NCI-H1105 treated with DMSO at 0.1 percent for 48 hours (cell line): Measurements from ENCODE around the gene SIAH2.
"Not testable (repeated sequence)": the region's sequence is repeated elsewhere in the genome, so short reads cannot be mapped to it uniquely, and the experiment has no call there.

Source experiments
- DNase-seq: peaks from one replicate; lab custom pipeline; 2025; lab: John Stamatoyannopoulos, UW

SIAH2 gene, protein sequence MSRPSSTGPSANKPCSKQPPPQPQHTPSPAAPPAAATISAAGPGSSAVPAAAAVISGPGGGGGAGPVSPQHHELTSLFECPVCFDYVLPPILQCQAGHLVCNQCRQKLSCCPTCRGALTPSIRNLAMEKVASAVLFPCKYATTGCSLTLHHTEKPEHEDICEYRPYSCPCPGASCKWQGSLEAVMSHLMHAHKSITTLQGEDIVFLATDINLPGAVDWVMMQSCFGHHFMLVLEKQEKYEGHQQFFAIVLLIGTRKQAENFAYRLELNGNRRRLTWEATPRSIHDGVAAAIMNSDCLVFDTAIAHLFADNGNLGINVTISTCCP

DNA sequence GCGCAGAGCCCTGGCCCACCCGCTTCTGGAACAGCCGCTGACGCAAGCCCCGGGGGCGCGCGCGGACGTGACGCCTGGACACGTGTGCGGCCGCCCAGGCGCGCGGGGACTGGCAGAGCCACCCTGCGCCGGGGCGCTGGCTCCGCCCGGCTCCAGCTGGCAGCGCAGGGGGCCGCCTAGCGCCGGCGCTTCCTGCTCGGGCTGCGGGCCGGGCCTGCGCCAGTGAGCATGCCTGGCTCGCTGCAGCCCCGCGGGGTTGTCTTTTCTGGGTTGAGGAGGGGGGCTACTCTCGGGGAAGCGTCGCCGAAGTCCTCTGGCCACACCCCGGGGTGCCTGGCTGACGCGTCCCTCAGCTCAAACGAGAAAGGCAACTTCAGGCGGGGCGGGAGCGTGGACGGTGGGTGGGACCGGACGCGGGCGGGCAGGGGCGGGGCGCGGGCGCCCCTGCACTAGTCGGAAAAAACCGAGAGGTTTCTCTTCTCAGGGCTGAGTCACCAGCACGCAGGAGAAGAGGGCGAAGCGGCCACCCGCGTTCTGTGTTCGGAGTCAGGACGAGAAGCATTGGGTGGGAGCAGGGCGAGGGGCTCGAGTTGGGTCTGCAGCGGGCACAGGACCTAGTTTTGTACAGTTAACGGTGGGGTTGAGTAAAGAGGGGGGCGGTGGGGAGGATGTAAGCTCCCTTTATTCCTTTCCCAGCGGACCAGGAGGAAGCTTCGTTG lies at the start of gene SIAH2:
SIAH2 (minus strand) TSS at position 48 of the 719 bp plus-strand sequence. CDS start 320 bp downstream, outside the sequence.
- peak; percentile 96 for DNase-seq

DNA sequence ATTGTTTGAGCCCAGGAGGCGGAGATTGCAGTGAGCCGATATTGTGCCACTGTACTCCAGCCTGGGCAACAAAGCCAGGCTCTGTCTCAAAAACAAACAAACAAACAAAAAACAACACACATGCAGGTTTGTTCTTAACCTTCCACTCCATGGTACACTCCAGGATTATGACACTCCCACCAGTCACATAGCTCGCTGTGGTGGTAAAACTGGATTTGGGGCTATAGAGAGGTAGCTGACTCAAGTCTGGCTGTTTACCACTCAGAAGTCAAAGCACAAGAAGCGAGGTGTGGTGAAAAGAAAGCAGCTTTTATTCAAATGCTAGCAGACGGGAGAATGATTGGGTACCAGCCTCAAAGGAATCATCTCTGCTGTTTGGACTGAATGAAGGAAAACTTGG lies 49.0 kb upstream of the SIAH2 start:
- no peak for DNase-seq

DNA sequence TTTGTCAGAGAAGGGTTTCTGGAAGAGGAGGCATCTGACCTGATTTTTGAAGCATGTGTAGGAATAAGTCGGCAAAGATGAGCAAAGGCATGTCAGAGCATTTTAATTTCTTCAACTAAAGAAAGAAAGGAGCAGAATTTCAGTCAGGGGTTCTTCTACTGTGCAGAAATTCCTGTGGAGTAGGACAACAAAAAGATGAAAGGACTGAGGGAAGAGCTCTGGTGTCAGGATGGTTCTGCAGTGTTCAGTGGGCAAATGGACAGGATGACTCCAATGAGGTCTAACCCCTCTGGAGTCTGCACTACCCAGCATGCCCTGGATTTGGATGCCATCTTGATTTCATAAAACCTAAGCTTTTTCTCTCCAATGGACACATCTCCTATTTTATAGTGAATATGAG lies 47.7 kb upstream of the SIAH2 start:
- no peak for DNase-seq

DNA sequence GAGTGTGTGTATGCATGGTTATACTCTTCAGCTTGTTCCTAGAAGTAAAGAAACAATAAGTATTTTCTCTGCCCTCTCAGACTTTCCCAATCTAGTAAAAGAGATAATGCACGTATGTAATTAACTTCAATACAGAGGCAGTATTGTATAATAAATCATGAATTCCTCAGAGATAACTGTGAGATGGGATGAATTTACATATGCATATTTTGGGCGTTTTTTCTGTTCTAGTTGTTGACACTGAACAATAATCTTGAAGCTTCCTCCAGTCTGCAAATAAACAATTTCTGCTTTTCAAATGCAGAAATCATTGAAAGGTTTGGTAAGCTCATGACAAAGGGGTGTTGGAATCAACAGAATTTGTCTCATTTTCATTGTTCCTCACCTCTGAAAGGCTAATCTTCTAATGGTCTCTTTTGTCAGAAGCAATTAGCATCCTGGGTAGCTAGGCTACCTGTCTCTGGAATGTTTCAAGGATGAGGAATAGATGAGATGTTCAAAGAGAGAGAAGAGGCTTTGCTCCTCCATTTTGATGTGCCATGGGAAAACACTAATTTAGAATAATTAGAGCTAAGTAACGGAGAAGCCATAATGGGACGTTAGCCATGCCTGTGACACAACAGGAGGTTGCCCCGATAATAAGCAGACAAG lies 43.3 kb upstream of the SIAH2 start:
- DNase-seq, result no peak

DNA sequence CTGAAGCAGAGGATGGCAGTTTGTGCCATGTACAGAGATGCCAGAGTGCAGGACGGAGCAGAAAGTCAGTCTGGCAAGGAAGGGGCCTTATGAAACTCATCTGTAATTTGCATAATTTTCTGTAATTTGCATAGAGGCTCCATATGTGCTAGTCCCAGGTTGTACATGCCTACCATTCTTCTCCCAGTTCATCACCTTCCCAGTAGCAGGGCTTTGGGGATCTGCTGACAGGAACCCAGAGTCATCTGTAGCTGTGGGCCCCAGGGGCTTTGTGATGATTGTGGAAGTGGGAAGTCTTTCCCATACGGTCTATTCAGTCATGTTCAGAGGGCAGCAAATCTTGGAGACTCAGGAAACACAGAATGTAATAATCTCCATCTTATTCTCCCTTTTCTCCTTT lies 42.4 kb upstream of the SIAH2 start:
- DNase-seq, result no peak

DNA sequence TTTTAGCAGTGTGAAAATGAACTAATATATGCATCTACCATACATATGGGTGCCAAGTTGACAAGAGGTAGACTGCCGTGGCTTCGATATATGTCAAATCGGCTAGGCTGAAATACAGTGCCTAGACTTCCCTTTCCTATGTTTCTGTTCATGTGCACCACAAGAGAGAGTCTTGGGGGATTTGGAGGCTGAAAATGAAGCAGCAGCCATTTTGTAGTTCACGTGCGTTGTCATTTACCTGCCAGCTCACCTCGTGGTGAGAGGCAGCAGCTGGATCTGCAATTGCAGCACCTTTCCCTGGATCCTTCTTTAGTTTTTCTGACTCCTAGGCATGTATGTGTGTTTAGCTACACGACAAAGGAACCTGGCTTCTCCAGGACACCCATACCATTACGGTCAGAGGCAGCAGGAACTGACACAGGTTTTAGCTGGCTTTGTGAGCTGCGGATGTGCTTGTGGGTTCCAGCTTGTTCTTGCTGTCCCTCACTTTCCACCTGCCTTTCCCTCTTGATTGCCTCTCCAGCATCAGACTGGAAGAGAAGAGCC lies 40.5 kb upstream of the SIAH2 start:
- DNase-seq, result no peak

DNA sequence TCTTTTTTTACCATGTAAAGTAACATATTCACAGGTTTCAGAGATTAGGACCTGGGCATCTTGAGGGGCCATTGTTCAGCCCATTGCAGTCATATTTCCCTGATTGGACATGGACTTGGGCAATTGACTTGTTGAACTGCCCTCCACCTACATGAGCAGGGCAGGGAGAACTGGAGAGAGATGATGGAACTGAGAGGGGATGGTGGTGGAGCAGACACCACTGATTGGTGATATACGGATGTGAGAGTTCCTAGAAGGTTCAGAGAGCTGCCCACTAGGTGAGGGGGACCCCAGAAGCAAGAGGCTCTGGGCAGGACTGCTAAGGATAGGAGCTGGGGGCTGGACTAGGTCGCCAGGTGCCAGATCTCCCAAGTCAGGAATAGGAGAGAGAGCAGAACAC lies 37.8 kb upstream of the SIAH2 start:
- DNase-seq, result no peak

DNA sequence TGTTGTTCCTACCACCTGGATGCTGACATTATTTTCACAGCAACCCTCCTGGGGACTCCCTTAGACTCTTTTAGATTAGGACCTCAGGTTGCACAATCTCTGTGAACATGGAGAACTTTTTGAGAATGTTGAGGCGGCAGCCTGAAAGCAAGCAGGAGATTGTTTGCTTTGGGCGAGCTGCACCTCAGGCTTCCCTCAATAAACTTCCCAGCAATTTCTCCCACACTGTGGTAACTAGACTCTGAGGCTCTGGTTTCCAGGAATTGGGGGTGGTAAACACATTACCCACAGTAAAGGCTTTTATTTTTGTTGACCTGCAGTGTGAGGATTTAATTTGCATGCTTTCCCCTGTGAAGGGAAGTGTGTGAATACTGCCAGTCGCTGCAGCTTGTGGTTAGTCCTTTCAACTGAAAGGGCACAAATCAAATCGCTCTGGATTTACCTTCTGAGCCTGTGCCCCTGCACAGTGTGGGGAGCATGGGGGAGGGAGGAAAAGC lies 35.2 kb upstream of the SIAH2 start:
- DNase-seq, result no peak

DNA sequence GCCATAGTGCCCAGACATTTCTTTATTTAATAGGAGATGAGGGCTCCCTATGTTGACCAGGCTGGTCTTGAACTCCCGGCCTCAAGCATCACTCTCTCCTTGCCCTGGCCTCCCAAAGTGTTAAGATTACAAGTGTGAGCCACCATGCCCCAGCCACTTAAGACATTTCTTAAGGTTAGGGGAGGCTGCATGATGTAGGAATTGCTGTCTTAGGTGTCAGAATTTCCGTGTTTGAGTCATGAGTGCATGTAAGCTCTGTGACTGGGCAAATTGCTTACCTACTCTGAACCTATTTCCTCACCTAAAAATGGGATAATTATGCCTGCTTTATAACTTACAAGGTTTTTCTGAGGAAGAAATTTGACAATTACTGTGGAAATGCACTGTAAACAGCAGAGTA lies 34.2 kb upstream of the SIAH2 start:
- DNase-seq, result no peak

DNA sequence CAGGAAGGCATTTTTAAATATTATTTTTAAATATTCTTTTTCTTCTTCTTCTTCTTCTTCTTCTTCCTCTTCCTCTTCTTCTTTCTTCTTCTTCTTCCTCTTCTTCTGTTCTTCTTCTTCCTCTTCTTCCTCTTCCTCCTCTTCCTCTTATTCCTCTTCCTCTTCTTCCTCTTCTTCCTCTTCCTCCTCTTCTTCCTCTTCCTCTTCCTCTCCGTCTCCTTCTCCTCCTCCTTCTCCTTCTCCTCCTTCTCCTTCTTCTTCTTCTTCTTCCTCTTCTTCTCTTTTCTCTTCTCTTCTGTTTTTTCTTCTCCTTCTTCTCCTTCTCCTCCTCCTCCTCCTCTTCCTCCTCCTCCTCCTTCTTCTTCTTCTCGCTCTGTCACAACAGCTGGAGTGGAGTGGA lies 33.6 kb upstream of the SIAH2 start:
- DNase-seq, result not testable (repeated sequence)

DNA sequence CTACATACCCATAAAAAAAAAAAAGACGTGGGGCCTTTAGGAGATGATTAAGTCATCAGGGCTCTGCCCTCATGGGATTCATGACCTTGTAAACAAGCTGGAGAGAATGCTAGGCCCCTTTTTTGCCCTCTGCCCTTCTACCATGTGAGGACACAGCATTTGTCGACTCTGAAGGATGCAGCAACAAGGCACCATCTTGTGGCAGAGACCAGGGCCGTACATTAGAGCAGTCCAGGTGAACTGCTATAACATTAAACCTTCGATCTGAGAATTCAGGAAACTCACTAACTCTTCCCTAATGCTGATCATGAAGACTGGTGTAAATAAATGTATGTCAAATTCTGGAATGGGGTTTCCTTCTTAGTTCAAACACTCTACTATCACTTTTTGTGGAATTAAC lies 30.7 kb upstream of the SIAH2 start:
- DNase-seq, result no peak

DNA sequence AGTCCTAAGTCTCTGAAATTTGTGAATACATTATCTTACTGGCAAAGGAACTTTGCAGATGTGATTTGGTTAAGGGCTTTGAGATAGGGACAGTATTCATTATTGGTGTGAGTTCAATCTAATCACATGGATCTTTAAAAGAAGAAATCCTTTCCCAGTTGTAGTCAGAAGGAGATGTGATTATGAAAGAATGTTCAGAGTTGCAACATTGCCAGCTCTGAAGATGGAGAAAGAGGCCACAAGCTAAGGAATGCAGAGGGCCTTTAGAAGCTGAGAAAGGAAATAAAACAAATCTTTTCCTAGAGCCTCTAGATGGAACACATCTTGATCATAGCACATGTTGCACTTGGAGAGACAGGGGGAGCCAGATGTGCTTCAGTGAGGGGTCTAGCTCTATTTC lies 27.7 kb upstream of the SIAH2 start:
- no peak for DNase-seq

DNA sequence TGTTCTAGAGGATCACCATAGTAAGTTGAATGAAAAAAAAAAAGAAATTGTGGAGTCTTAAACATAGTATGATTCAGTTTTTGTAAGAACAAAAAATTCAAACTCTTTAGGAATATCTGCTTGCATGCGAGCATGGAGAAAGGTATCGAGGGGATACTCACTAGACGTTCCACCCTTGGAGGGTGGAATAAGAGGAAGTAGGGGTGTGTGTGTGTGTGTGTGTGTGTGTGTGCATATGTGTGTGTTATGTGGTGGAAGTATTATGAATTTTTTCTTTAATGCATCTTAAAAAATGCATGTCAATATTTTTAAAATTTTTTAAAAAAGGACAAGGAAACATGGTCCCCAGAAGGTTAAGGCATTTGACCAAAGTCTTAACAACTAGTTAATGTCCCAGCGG lies 26.5 kb upstream of the SIAH2 start:
- no peak for DNase-seq

DNA sequence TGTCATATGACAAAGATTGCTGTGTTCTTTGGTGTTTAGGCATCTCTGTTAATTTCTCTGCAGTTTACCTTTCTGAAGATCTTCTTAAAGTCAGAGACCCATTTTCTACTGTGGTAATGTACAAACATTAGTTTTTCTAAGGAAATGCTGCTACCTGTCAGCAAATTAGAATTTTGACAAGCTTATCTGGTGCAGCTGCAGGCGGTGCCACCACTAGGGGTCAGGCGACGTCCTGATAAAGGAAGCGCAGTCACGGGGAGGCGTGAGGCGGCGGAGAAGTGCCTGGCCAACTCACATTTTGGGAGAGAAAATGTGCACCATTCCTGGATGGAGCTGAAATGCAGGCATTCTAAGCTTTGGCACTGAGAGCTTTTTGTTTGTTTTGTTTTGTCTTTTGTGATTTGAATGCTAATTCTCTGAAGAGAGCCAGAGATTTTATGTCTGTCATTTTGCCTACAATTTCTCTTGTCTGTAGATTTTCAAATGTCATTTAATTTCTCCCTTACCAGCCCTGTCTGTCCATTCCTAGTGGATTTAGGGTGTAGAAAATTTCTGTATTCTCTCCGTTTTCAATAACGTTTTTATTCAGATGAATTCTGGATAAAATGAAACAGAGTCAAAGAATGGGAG lies 24.9 kb upstream of the SIAH2 start:
- DNase-seq, result peak; percentile 78

DNA sequence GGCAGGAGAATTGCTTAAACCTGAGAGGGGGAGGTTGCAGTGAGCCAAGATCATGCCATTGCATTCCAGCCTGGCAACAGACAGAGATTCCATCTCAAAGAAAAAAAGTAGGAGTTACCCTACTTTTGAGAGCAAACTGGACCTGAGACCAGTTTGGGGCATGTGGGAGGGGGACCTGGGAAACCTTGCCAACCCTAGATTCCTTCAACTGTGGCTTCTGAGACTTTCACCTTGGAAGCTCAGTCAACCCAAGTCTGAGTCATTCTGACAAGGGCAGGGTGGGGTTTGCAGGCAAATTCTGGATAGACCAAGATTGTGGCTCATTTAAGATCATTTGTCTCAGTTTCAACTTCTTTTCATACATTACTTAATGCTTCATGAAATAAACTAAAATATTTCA lies 23.8 kb upstream of the SIAH2 start:
- DNase-seq, result no peak

DNA sequence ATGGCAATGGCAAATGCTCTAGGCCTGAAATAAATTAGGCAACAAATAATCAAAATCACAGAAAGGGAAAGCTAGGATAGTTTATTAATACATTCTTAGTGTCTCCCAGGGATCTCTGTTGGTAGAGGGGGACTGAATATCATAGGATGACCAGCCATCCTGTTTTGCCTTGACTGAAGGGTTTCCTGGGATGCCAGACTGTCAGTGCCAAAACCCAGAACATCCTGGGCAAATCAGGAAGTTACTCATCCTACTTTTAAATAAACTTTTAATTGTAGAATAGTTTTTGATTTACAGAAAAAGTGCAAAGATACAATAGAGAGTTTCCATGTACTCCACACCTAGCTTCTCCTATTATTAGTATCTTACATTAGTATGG lies 21.8 kb upstream of the SIAH2 start:
- DNase-seq, result no peak

DNA sequence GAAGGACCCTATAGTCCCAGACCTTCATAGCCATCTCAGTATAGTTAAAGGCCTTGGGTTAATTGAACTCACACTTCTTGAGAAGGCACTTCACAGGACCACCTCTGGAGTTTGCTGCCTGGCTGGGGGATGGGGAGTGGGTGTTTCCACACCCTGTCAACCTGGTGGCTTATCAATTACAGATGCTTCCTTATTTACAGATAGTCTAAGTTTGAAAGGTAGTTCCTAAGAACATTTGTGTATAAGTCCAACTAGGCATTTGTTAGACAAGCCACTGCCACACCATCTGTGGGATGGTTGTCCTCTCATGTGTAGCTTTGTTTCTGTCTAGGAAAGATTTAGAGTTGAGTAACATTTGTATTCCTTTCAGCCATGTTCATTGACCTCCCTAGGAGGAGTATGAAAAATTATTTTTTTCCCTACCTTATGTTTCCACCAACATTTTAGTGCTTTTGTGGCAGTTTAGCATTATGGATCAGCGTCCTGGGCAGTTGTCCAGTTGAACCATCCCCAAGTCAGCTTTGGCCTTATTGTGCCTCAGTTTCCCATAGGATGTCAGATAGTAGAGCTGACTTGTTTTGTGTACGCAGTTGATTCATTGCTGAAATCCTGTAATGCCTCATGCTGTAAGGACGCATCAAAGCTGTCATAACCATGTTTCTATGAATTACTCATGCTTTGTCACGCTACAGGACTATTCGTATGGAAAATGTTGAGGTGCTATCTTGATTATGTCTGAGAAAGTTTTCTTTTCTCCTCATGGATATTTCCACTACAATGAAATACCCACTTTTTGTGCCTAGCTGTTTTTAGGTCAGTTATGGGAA lies 21.2 kb upstream of the SIAH2 start:
- no peak for DNase-seq

DNA sequence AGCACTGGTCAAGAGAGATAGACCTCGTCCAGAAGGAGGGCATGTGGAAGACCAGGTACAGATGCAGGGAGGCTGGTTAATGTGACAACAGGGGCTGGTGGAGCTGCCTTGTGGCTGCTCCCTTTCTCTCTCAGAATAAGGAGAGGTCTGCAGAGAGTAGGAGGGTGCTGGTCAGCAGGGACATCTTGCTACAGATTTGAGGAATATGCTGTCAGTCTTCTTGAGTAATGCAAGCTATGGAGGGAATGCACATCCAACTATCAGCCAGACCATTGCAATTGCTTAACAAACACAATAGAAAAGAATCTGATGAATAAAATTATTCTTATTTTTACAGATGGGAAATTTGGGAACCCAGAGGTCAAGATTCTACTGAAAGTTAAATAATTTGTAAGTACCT lies 20.3 kb upstream of the SIAH2 start:
- DNase-seq, result no peak

DNA sequence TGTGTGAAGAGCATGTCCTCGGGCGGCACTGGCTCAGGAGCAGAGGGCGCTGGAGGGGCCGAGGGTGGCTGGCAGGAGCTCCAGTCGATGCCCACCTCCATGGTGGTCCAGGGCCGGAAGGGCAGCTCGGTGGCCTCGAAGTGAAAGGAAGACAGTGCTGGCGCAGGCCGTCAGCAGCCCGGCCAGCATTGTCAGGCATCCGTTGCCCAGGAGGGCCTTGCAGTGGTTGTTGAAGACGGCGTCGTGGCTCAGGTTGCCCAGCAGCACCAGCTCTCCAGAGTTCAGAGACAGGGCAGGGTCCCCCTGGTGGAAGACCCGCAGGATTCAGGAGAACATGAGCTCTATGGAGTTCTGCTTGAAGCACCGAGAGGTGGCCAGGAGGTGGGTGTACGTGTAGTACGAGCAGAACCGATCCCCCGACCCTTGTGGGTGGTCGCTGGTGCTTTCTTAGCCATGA lies 16.5 kb upstream of the SIAH2 start:
- DNase-seq, result no peak

DNA sequence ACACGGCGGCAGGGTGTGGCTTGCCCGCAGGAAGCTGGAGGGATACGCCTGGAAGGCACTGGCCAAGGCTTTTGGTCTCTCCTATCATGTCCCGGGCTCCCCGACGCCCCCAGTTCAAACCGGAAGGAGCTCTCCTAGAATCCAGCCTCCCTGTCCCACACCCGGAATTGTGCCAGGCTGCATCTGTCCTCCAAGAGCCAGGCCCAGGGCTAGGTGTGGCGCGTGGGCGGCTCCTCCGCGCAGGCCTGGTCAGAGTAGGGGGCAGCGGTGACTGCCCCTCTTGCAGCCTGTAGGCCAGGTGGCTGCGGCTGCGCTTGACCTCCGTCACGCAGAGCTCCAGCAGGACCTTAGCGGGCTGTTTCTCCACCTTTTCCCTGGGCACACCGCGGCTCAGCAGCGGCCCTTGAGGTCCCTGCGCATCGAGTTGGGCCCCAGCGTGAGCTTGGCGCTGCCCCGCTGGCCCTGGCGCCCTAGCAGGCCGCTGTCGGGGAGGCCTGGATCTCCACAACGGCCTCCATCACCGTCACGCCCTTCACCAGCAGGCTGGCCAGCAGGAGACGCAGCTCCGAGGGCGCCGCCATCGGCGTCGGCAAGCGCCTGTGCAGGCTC lies 15.9 kb upstream of the SIAH2 start:
- DNase-seq, result no peak
